ENCODE results near the gene OR10AD1. TPM values are rescaled to one million over a fixed set of nuclear protein-coding genes. Genes with fewer than 3 reads are reported as not detected.

The OR10AD1 gene
- total RNA-seq, 2 experiments from 2014 or later: not detected

GRCh38 chr12:48194799-48195201, 8.3 kb downstream of the OR10AD1 start:
- CTCF ChIA-PET: interaction anchor here (1.0 kb wide), 1 partner anchor 10 kb away, joined by 3 read pairs; no protein-coding TSS in a partner anchor
- POLR2A ChIA-PET: interaction anchor here (0.6 kb wide), 1 partner anchor 92 kb away, joined by 6 read pairs; no protein-coding TSS in a partner anchor

- ChIA-PET CTCF (no interaction called here), POLR2A (no interaction called here)
Measured at GRCh38 chr12:48193623-48194022, 9.5 kb downstream of the OR10AD1 start.

GRCh38 chr12:48192861-48193260, 10.2 kb downstream of the OR10AD1 start:
- POLR2A ChIA-PET: no interaction called here
- CTCF ChIA-PET: no interaction called here

- CTCF ChIA-PET: no interaction called here
Measured at GRCh38 chr12:48191096-48191495, 12.0 kb downstream of the OR10AD1 start.

GRCh38 chr12:48189331-48190125, 13.6 kb downstream of the OR10AD1 start:
- POLR2A ChIA-PET: interaction anchor here (0.8 kb wide), 1 partner anchor 8 kb away, joined by 3 read pairs; no protein-coding TSS in a partner anchor

More at GRCh38 chr12:48191096-48191495, 12.0 kb downstream of the OR10AD1 start:
- POLR2A ChIA-PET: no interaction called here

GRCh38 chr12:48187916-48188695, 15.0 kb downstream of the OR10AD1 start:
- ChIA-PET POLR2A (no interaction called here), CTCF (interaction anchor here (0.8 to 1.7 kb wide), 3 partner anchors 10 to 225 kb away, joined by 3 to 8 read pairs (median 4); no protein-coding TSS in a partner anchor)

More at GRCh38 chr12:48189331-48190125, 13.6 kb downstream of the OR10AD1 start:
- CTCF ChIA-PET: interaction anchor here (0.6 to 1.7 kb wide), 11 partner anchors 8 to 258 kb away, joined by 3 to 8 read pairs (median 3); partner anchors contain the start of gene OR10AD1

- ChIA-PET POLR2A (interaction anchor here (1.0 kb wide), 1 partner anchor 28 kb away, joined by 3 read pairs; the partner anchor contains the start of gene ASB8), CTCF (interaction anchor here (0.6 kb wide), 1 partner anchor 471 kb away, joined by 3 read pairs; no protein-coding TSS in a partner anchor)
Measured at GRCh38 chr12:48185181-48185919, 17.7 kb downstream of the OR10AD1 start.

GRCh38 chr12:48184549-48184922, 18.6 kb downstream of the OR10AD1 start:
- POLR2A ChIA-PET: interaction anchor here (1.0 kb wide), 1 partner anchor 27 kb away, joined by 3 read pairs; the partner anchor contains the start of gene ASB8
- CTCF ChIA-PET: interaction anchor here (0.5 to 0.7 kb wide), 3 partner anchors 10 to 499 kb away, joined by 3 read pairs; no protein-coding TSS in a partner anchor

GRCh38 chr12:48183876-48184548, 19.1 kb downstream of the OR10AD1 start:
- ChIA-PET CTCF (interaction anchor here (0.5 to 1.4 kb wide), 5 partner anchors 10 to 499 kb away, joined by 3 read pairs; partner anchors contain the start of gene ASB8), POLR2A (interaction anchor here (1.0 to 1.4 kb wide), 2 partner anchors 27 kb away, joined by 3 read pairs; partner anchors contain the start of gene ASB8)

- ChIA-PET POLR2A (interaction anchor here (1.0 to 1.4 kb wide), 2 partner anchors 15 to 26 kb away, joined by 3 to 7 read pairs; partner anchors contain the start of gene ASB8), CTCF (interaction anchor here (0.9 to 1.4 kb wide), 6 partner anchors 9 to 612 kb away, joined by 3 to 6 read pairs (median 4); partner anchors contain the start of gene ASB8)
Measured at GRCh38 chr12:48183091-48183875, 19.8 kb downstream of the OR10AD1 start, which contains the start of gene CCDC184. TSS of gene CCDC184 (plus strand) at chr12:48183644. CDS start at chr12:48184123, 479 bp downstream.

- ChIA-PET CTCF (interaction anchor here (0.9 to 1.4 kb wide), 6 partner anchors 9 to 613 kb away, joined by 3 to 6 read pairs (median 4); partner anchors contain the start of gene ASB8), POLR2A (interaction anchor here (1.0 to 1.4 kb wide), 2 partner anchors 15 to 25 kb away, joined by 3 to 7 read pairs; partner anchors contain the start of gene ASB8)
Measured at GRCh38 chr12:48182631-48183030, 20.5 kb downstream of the OR10AD1 start.

- CTCF ChIA-PET: no interaction called here
- POLR2A ChIA-PET: no interaction called here
Measured at GRCh38 chr12:48180857-48181495, 22.1 kb downstream of the OR10AD1 start.

- CTCF ChIA-PET: no interaction called here
- POLR2A ChIA-PET: no interaction called here
Measured at GRCh38 chr12:48180424-48180823, 22.7 kb downstream of the OR10AD1 start.

- ChIA-PET CTCF (interaction anchor here (0.8 to 1.1 kb wide), 2 partner anchors 10 to 11 kb away, joined by 3 to 4 read pairs; no protein-coding TSS in a partner anchor), POLR2A (no interaction called here)
Measured at GRCh38 chr12:48179466-48179865, 23.6 kb downstream of the OR10AD1 start.

GRCh38 chr12:48177982-48178381, 25.1 kb downstream of the OR10AD1 start:
- ChIA-PET POLR2A (no interaction called here), CTCF (interaction anchor here (1.1 kb wide), 1 partner anchor 11 kb away, joined by 4 read pairs; no protein-coding TSS in a partner anchor)

- ChIA-PET POLR2A (interaction anchor here (0.9 kb wide), 1 partner anchor 301 kb away, joined by 5 read pairs; no protein-coding TSS in a partner anchor), CTCF (interaction anchor here (1.2 kb wide), 1 partner anchor 10 kb away, joined by 3 read pairs; no protein-coding TSS in a partner anchor)
Measured at GRCh38 chr12:48176417-48176751, 26.7 kb downstream of the OR10AD1 start.

Data from activated CD8-positive, alpha-beta memory T cell treated with anti-CD3 and anti-CD28 coated beads for 36 hours (primary cell).